HFF-Myc (cell line): ENCODE measurements around the gene WNT8B.

Experiments
- DNase-seq: peaks from one replicate; pipeline ENCODE4 v3.0.0-alpha.2; 2011; ENCODE audit warnings: low read depth; ENCODE audit errors: extremely low read depth
- H3K4me3 ChIP-seq: replicated peaks from 2 replicates; pipeline ENCODE4 v1.5.1; 2011; ENCODE audit warnings: low read depth, mild to moderate bottlenecking, control low read depth, low read length
- TF ChIP-seq, protein P1 (sequence below): IDR thresholded peaks from 2 replicates; pipeline ENCODE4 v1.5.1; 2012; ENCODE audit warnings: mild to moderate bottlenecking, low read depth, low read length, control low read depth; ENCODE audit errors: missing control alignments

The WNT8B gene

GRCh38 chr10:100510533-100511308 is 47.9 kb downstream of the WNT8B start:
- DNase-seq: no peak
- TF ChIP-seq, protein P1, sequence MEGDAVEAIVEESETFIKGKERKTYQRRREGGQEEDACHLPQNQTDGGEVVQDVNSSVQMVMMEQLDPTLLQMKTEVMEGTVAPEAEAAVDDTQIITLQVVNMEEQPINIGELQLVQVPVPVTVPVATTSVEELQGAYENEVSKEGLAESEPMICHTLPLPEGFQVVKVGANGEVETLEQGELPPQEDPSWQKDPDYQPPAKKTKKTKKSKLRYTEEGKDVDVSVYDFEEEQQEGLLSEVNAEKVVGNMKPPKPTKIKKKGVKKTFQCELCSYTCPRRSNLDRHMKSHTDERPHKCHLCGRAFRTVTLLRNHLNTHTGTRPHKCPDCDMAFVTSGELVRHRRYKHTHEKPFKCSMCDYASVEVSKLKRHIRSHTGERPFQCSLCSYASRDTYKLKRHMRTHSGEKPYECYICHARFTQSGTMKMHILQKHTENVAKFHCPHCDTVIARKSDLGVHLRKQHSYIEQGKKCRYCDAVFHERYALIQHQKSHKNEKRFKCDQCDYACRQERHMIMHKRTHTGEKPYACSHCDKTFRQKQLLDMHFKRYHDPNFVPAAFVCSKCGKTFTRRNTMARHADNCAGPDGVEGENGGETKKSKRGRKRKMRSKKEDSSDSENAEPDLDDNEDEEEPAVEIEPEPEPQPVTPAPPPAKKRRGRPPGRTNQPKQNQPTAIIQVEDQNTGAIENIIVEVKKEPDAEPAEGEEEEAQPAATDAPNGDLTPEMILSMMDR: no peak
- no peak overlapping the region for H3K4me3 ChIP-seq

- no peak for DNase-seq
- TF ChIP-seq, protein P1: no peak
- H3K4me3 ChIP-seq: no peak overlapping the region
These were observed 52.8 kb downstream of the WNT8B start for GRCh38 chr10:100515612-100516011.

DNA sequence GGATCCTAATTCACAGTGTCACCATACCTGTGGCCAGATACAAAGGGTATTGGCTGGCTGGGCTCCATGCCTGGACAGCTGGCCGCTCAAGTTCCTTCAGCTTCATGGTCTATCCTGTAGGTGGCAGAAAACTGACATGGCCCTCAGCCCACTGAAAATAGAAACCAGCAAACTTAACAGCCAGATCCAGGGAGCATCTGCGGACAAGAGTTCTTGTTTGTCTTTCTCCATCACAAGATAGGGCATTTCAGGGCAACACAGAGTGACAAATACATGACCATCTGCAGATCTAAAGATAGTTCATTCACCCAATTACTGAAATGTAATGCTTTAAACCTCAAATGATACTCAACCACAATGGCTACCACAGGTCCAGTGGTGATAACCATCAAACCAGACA is 54.0 kb downstream of the WNT8B start:
- H3K4me3 ChIP-seq: no peak overlapping the region
- TF ChIP-seq, protein P1: no peak
- DNase-seq: no peak

DNA sequence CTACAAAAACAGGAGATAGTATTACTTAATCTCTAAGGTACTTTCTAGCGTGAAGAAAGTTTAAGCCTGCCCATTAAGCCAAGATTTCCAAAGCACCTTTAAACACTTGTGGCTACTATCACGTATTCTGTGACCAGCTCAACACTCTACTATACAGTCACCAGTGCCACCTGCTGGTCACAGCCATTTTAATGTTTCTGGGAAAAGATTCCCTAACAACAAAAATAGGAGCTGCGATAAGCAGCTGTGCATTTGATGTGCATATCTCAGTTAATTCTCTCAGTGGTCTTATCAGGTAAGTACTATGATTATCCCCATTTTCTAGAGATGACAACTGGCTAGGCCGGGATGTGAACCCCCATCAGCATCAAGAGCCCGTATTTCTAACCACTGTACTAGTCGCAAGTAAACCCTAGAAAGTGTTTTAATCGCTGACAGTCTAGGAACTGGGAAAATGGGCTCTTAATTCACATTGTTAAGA is 56.0 kb downstream of the WNT8B start:
- TF ChIP-seq, protein P1: peak; percentile 63
- DNase-seq: peak; percentile 44
- H3K4me3 ChIP-seq: peak overlapping the region; percentile 38

- peak within 1 kb of the TSS; percentile 38 for H3K4me3 ChIP-seq
- TF ChIP-seq, protein P1: no peak
- no peak for DNase-seq
These were observed 56.7 kb downstream of the WNT8B start, which contains the start of gene SEC31B for GRCh38 chr10:100519311-100520051. TSS of gene SEC31B (minus strand) at chr10:100519861. CDS start at chr10:100516952, 2,909 bp downstream.

GRCh38 chr10:100520811-100521210 is 58.0 kb downstream of the WNT8B start:
- no peak overlapping the region for H3K4me3 ChIP-seq
- DNase-seq: no peak
- TF ChIP-seq, protein P1: no peak
